ENCODE data around the gene ACACB. TPM values are rescaled to one million over a fixed set of nuclear protein-coding genes. Genes with fewer than 3 reads are reported as not detected.

Gene ACACB
- polyA plus RNA-seq, 6 donors from 2014 or later, result 1.3 to 4.8 (median 4.0) TPM; not detected in 1

DNA sequence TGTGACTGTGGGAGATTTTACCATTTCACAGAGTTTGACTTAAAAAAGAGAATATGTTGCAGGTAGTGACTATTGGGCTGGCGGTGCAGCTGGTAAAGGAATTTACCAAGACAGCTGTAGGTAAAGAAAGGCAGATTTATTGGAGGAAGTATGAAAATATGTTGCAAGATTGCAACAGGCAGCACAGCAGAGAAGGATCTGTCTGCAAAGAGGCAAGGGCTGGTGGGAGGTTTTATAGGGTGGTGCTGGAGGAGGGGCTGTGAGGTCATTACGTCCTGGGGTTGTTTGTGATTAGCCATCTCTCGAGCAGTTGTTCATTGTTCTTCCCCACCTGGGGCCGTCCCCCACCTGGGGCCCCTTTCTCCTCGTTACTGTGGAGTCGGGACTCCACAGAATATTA lies 62.1 kb downstream of the ACACB start:
- no peak for ATAC-seq (ENCODE audit: low read depth in 2 of 2)
- H3K27ac Mint-ChIP-seq, result peak overlapping the region in 1 of 6 donors; percentile 40
- no peak for DNase-seq

DNA sequence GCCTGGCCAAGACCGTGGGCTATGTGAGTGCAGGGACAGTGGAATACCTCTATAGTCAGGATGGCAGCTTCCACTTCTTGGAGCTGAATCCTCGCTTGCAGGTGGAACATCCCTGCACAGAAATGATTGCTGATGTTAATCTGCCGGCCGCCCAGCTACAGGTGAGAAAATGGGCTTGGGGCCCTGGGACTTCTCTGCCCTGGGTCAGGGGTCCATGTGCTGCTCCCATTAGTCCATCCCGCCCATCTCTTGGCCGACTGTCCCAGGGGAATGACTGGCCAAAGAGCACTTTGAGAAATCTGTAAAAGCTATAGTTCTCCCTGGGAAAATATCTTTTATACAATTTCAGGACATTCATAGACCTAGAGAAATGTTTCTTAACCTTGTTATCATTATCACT lies 63.5 kb downstream of the ACACB start:
- Mint-ChIP-seq H3K27ac (no peak overlapping the region), H3K36me3 (peaks cover 32 to 37% of the 10 kb centered on the region in 2 donors), H3K9me3 (peaks cover 0 to 1% (median 0%) of the 10 kb centered on the region in 7 donors), H3K27me3 (no peaks in the 10 kb centered on the region), H3K4me1 (no peaks in the 10 kb centered on the region), H3K4me3 (no peak overlapping the region)
- DNase-seq, result no peak
- ATAC-seq (ENCODE audit: low read depth in 2 of 2), result no peak

More for the DNA sequence above, 62.1 kb downstream of the ACACB start:
- Mint-ChIP-seq H3K4me3 (no peak overlapping the region), H3K27me3 (no peaks in the 10 kb centered on the region), H3K36me3 (peaks cover 37 to 42% of the 10 kb centered on the region in 2 donors), H3K9me3 (peaks cover 0 to 12% (median 5%) of the 10 kb centered on the region in 7 donors), H3K4me1 (no peaks in the 10 kb centered on the region)

DNA sequence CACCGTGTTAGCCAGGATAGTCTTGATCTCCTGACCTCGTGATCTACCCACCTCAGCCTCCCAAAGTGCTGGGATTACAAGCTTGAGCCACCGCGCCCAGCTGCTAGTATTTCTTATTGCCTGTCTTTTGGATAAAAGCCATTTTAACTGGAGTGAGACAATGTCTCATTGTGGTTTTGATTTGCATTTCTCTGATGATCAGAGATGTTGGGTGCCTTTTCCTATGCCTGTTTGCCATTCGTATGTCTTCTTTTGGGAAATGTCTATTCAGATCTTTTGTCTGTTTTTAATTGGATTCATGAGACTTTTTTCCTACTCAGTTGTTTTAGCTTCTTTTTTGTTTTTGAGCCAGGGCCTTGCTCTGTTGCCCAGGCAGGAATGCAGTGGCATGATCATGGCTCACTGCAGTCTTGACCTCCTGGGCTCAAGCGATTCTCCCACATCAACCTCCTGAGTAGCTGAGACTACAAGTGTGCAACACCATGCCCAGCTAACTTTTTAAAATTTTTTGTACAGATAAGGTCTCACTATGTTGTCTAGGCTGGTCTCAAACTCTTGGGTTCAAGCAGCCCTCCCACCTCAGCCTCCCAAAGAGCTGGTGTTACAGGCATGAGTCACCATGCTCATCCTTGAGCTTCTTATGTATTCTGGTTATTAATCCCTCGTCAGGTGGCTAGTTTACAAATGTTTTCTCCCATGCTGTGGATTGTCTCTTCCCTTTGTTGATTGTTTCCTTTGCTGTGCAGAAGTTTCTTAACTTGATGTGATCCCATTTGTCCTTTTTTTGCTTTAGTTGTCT lies 65.9 kb downstream of the ACACB start:
- no peaks in the 10 kb centered on the region for H3K4me1 Mint-ChIP-seq
- DNase-seq (no peak), ATAC-seq (ENCODE audit: low read depth in 2 of 2) (no peak)
- no peak overlapping the region for H3K4me3 Mint-ChIP-seq
- H3K27ac Mint-ChIP-seq, result no peak overlapping the region
- H3K36me3 Mint-ChIP-seq, result peaks cover 36 to 38% of the 10 kb centered on the region in 2 donors
- H3K27me3 Mint-ChIP-seq, result no peaks in the 10 kb centered on the region
- H3K9me3 Mint-ChIP-seq, result no peaks in the 10 kb centered on the region

DNA sequence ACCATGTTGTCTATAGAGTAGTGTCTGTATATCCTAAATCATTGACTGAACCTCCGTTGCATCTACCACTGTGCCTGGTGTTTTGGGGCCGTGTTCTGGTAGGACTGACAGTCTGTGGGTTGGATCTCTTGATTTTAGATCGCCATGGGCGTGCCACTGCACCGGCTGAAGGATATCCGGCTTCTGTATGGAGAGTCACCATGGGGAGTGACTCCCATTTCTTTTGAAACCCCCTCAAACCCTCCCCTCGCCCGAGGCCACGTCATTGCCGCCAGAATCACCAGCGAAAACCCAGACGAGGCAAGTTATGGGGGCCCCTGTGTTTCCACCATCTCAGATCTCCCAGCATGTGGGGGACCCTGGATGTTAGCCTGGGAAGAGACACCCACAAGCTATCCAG lies 69.1 kb downstream of the ACACB start:
- H3K27me3 Mint-ChIP-seq, result no peaks in the 10 kb centered on the region
- no peak overlapping the region for H3K4me3 Mint-ChIP-seq
- DNase-seq (no peak), ATAC-seq (ENCODE audit: low read depth in 2 of 2) (no peak)
- no peaks in the 10 kb centered on the region for H3K9me3 Mint-ChIP-seq
- H3K27ac Mint-ChIP-seq, result peak overlapping the region in 1 of 6 donors; percentile 69
- H3K36me3 Mint-ChIP-seq, result peaks cover 28 to 30% of the 10 kb centered on the region in 2 donors
- no peaks in the 10 kb centered on the region for H3K4me1 Mint-ChIP-seq

DNA sequence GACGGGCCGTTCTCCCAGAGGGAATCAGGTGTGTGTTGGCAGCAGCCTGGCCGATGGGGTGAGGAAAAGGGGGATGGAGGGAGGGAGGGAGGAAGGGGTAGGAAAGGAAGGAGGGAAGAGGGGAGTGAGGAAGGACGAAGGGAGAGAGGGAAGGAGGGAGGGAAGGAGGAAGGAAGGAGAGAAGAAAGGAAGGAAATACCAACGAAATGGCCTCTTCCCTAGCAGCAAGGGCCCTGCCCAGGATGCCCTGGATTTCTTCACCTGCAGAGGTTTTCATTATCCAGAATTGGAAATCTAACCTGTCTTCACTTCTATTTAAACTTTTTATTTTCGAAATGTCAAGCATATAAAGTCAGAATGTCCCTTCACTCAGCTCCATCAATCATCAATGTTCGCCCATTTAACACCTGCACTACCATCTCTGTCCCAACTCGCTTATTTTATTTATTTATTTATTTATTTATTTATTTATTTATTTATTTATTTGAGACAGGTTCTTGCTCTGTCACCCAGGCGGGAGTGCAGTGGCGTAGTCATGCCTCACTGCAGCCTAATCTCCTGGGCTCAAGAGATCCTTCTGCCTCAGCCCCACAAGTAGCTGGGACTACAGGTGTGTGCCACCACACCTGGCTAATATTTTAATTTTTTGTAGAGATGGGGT lies 70.7 kb downstream of the ACACB start:
- ATAC-seq (ENCODE audit: low read depth in 2 of 2) (no peak), DNase-seq (no peak)
- Mint-ChIP-seq H3K27ac (no peak overlapping the region), H3K4me1 (no peaks in the 10 kb centered on the region), H3K27me3 (no peaks in the 10 kb centered on the region), H3K4me3 (no peak overlapping the region), H3K9me3 (no peaks in the 10 kb centered on the region), H3K36me3 (peaks cover 18 to 26% of the 10 kb centered on the region in 2 donors)

DNA sequence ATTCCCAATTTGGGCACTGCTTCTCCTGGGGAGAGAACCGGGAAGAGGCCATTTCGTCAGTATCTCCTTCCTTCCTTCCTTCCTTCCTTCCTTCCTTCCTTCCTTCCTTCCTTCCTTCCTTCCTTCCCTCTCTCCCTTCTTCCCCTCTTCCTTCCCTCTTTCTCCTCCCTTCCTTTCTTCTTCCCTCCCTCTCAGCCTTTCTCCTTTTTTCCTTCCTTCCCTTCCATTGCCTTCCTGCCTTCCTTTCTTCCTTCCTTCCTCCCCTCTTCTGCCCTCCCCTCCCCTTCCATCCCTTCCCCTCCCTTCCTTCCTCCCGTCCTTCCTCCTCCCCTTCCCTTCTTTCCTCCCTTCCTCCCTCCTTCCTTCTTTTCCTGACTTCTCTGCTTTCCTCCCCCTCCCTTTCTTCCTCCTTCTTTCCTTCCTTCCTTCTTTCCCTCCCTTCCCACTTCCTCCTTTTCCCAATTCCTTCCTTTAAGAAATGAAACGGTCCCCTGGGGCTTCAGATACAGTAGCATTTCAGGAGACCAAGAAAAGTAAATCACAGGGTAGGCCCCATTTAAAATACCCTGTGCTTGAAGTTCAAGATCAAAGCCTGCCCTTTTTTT lies 71.8 kb downstream of the ACACB start:
- H3K9me3 Mint-ChIP-seq, result no peaks in the 10 kb centered on the region
- peaks cover 8 to 17% of the 10 kb centered on the region in 2 donors for H3K36me3 Mint-ChIP-seq
- DNase-seq (no peak), ATAC-seq (ENCODE audit: low read depth in 2 of 2) (no peak)
- H3K27ac Mint-ChIP-seq, result peak overlapping the region in 1 of 6 donors; percentile 42
- no peak overlapping the region for H3K4me3 Mint-ChIP-seq
- no peaks in the 10 kb centered on the region for H3K4me1 Mint-ChIP-seq
- no peaks in the 10 kb centered on the region for H3K27me3 Mint-ChIP-seq

DNA sequence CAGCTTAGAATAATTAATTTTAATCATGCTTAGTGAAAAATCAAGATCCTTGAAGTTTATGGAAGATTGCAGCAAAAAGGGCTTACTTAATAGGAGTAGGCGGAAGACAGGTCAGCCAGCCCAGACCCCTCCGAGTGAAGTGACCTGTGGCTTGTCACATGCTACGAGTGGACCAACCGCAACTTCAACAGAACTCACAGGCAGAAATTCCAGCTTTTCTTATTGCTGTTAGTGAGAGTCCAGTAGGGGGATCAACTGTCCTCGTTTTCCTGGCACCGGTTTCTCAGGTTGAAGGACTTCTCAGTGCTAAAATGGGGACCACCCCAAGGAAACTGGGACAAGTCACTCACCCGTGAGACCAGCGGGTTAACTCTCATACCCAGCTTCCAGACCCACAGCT lies 72.9 kb downstream of the ACACB start:
- Mint-ChIP-seq H3K4me1 (no peaks in the 10 kb centered on the region), H3K4me3 (no peak overlapping the region), H3K36me3 (peaks cover 12 to 15% of the 10 kb centered on the region in 2 donors), H3K27me3 (no peaks in the 10 kb centered on the region), H3K27ac (peak overlapping the region in 1 of 6 donors; percentile 28), H3K9me3 (no peaks in the 10 kb centered on the region)
- DNase-seq (no peak), ATAC-seq (ENCODE audit: low read depth in 2 of 2) (no peak)

DNA sequence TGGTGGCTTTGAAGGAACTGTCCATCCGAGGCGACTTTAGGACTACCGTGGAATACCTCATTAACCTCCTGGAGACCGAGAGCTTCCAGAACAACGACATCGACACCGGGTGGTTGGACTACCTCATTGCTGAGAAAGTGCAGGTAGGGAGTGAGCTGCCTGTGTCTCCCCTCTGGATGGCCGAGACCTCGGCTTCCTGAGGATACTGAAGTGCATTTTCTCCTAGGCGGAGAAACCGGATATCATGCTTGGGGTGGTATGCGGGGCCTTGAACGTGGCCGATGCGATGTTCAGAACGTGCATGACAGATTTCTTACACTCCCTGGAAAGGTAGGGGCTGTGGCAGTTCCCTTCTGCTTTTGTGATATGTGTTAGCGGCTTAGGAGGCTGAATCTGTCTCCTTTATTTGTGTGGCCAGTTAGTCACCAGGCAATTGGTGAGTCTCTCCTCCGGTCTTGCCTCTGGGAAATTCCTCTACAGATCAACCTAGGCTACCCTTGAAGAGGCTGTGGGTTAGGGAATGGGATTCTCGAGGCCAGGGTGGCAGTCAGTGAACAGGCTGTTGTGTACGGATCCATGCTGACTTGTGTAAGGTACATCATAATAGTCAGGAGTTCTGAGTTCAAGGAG lies 75.3 kb downstream of the ACACB start:
- peaks cover 26 to 31% of the 10 kb centered on the region in 2 donors for H3K36me3 Mint-ChIP-seq
- H3K27ac Mint-ChIP-seq, result no peak overlapping the region
- no peaks in the 10 kb centered on the region for H3K4me1 Mint-ChIP-seq
- H3K4me3 Mint-ChIP-seq, result no peak overlapping the region
- DNase-seq (no peak), ATAC-seq (ENCODE audit: low read depth in 2 of 2) (no peak)
- H3K9me3 Mint-ChIP-seq, result peaks cover 0 to 11% (median 4%) of the 10 kb centered on the region in 7 donors
- H3K27me3 Mint-ChIP-seq, result no peaks in the 10 kb centered on the region

DNA sequence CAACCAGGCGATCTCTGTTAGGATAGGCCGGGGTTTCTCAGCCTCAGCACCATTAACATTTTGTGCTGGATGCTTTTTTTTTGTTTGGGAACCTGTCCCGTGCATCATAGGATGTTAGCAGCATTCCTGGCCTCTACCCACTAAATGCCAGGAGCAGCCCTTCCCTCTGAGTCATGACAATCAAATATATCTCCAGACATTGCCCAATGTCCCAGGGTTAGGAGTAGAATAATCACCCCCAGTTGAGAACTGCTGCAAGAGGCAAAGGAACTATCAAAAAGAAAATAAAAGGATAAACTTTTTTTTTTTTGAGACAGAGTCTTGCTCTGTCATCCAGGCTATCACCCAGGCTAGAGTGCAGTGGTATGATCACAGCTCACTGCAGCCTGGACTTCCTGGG lies 76.0 kb downstream of the ACACB start:
- H3K27me3 Mint-ChIP-seq, result no peaks in the 10 kb centered on the region
- DNase-seq, result no peak
- H3K4me3 Mint-ChIP-seq, result no peak overlapping the region
- H3K4me1 Mint-ChIP-seq, result no peaks in the 10 kb centered on the region
- peaks cover 0 to 11% (median 4%) of the 10 kb centered on the region in 7 donors for H3K9me3 Mint-ChIP-seq
- H3K27ac Mint-ChIP-seq, result no peak overlapping the region
- H3K36me3 Mint-ChIP-seq, result peaks cover 30 to 36% of the 10 kb centered on the region in 2 donors
- ATAC-seq (ENCODE audit: low read depth in 2 of 2), result no peak

DNA sequence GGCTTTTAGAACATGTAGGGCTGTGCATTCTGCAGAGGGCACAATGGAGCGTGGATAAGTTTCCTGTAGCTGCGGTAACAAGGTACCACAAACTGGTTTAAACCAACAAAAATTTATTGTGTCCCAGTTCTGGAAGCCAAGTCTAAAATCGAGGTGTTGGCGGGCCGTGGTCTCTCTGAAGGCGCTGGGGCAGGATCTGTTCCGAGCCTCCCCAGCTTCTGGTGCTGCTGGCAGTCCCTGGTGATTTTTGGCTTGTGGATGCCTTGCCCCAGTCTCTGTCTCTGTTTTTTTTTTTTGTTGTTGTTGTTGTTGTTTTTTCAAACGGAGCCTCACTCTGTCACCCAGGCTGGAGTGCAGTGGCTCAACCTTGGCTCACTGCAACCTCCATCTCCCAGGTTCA lies 77.5 kb downstream of the ACACB start:
- Mint-ChIP-seq H3K4me3 (no peak overlapping the region), H3K36me3 (peaks cover 30 to 44% of the 10 kb centered on the region in 2 donors), H3K27me3 (no peaks in the 10 kb centered on the region), H3K27ac (no peak overlapping the region), H3K9me3 (peaks cover 0 to 11% (median 4%) of the 10 kb centered on the region in 7 donors), H3K4me1 (no peaks in the 10 kb centered on the region)
- ATAC-seq (ENCODE audit: low read depth in 2 of 2) (no peak), DNase-seq (no peak)

DNA sequence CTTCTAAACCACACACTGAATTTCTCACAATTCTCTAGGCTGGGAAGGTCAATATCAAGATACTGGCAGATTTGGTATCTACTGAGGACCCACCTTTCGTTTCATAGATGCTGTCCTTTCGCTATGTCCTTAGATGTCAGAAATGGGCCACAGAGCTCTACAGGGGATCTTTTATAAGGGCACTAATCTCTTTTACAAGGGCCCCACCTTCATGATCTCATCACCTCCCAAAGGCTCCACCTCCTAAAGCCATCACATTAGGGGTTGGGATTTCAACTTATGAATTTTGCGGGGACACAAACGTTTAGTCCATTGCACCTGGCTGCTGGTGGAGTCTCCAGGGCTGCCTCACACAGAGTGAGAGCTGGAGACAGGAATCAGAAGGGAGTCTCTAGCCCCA lies 79.9 kb downstream of the ACACB start:
- no peak for ATAC-seq (ENCODE audit: low read depth in 2 of 2)
- Mint-ChIP-seq H3K27me3 (no peaks in the 10 kb centered on the region), H3K9me3 (peaks cover 0 to 11% (median 4%) of the 10 kb centered on the region in 7 donors), H3K27ac (no peak overlapping the region), H3K4me3 (no peak overlapping the region), H3K4me1 (no peaks in the 10 kb centered on the region), H3K36me3 (peaks cover 29 to 44% of the 10 kb centered on the region in 2 donors)
- DNase-seq, result no peak

DNA sequence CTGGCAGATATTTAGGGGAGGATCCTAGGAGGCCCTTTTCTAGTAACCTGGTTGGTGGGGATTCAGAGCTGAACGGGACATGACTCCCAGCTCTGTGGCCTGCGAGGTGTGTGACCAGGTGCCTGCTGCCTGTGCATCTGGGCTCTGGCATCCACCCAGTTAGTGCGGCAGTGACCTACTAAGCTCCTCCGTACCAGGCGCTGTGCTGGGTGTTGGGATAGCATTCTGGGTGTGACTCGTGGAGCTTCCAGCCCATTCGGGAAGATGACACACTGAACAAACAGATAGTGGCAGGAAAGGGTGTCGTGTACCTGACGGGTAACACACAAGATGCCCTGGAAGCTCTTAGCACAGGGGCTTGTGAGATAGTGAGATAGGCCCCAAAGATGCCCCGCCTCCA lies 80.9 kb downstream of the ACACB start:
- DNase-seq (no peak), ATAC-seq (ENCODE audit: low read depth in 2 of 2) (no peak)
- no peak overlapping the region for H3K27ac Mint-ChIP-seq
- H3K4me3 Mint-ChIP-seq, result no peak overlapping the region
- H3K4me1 Mint-ChIP-seq, result no peaks in the 10 kb centered on the region
- no peaks in the 10 kb centered on the region for H3K27me3 Mint-ChIP-seq
- H3K36me3 Mint-ChIP-seq, result peaks cover 29 to 50% of the 10 kb centered on the region in 2 donors
- peaks cover 0 to 11% (median 4%) of the 10 kb centered on the region in 7 donors for H3K9me3 Mint-ChIP-seq

DNA sequence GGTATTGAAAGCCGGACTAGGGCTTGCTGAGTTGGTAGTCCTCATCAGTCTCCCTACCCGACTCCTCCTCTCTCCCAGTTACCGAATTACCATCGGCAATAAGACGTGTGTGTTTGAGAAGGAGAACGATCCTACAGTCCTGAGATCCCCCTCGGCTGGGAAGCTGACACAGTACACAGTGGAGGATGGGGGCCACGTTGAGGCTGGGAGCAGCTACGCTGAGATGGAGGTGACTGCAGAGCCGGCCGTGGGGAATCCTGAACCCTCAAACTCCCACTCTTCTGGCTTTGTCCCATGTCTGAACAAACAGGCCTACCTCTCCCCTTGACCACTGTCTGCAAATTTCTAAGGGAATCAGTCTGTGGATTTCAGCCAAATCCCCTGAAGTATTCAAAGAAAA lies 82.9 kb downstream of the ACACB start:
- DNase-seq (no peak), ATAC-seq (ENCODE audit: low read depth in 2 of 2) (no peak)
- H3K36me3 Mint-ChIP-seq, result peaks cover 39 to 43% of the 10 kb centered on the region in 2 donors
- H3K9me3 Mint-ChIP-seq, result peaks cover 0 to 11% (median 4%) of the 10 kb centered on the region in 7 donors
- H3K4me3 Mint-ChIP-seq, result no peak overlapping the region
- peak overlapping the region in 1 of 6 donors; percentile 59 for H3K27ac Mint-ChIP-seq
- no peaks in the 10 kb centered on the region for H3K4me1 Mint-ChIP-seq
- no peaks in the 10 kb centered on the region for H3K27me3 Mint-ChIP-seq

Data from naive B cell (primary cell).